ENCODE measurements around the gene CASK. TPM values are rescaled to one million over a fixed set of nuclear protein-coding genes. Genes with fewer than 3 reads are reported as not detected.
A peak's percentile ranks its signal among the peaks of the same experiment; 100 is the strongest.

CASK gene
- total RNA-seq, 1 donor from 2014 or later, result 33.7 TPM

GRCh38 chrX:41530085-41530484 lies 393.3 kb downstream of the CASK start:
- Histone ChIP-seq H3K4me3 (no peak overlapping the region), H3K27ac (no peak overlapping the region), H3K36me3 (peaks cover 4 to 15% of the 10 kb centered on the region in 2 donors), H3K27me3 (no peaks in the 10 kb centered on the region), H3K4me1 (no peaks in the 10 kb centered on the region), H3K9me3 (no peaks in the 10 kb centered on the region)
- DNase-seq (ENCODE audit: low spot score in 2 of 2), result no peak
- intact Hi-C loops (cut with DNase I), result no loop called here
- no peak for TF ChIP-seq CTCF (IDR thresholded peaks at IDR 0.05)

GRCh38 chrX:41529221-41529620 lies 394.1 kb downstream of the CASK start:
- no peaks in the 10 kb centered on the region for H3K27me3 ChIP-seq
- H3K27ac ChIP-seq, result no peak overlapping the region
- no peak for DNase-seq (ENCODE audit: low spot score in 2 of 2)
- intact Hi-C loops (cut with DNase I), result no loop called here
- no peaks in the 10 kb centered on the region for H3K9me3 ChIP-seq
- no peaks in the 10 kb centered on the region for H3K4me1 ChIP-seq
- H3K4me3 ChIP-seq, result no peak overlapping the region
- no peak for TF ChIP-seq CTCF (IDR thresholded peaks at IDR 0.05)
- peaks cover 4 to 15% of the 10 kb centered on the region in 2 donors for H3K36me3 ChIP-seq

- Histone ChIP-seq H3K4me3 (no peak overlapping the region), H3K27ac (no peak overlapping the region), H3K4me1 (no peaks in the 10 kb centered on the region), H3K27me3 (no peaks in the 10 kb centered on the region), H3K36me3 (peaks cover 4 to 15% of the 10 kb centered on the region in 2 donors), H3K9me3 (no peaks in the 10 kb centered on the region)
- no peak for DNase-seq (ENCODE audit: low spot score in 2 of 2)
- intact Hi-C loops (cut with DNase I), result no loop called here
- TF ChIP-seq CTCF (IDR thresholded peaks at IDR 0.05), result no peak
These were observed 394.6 kb downstream of the CASK start for GRCh38 chrX:41528784-41529183.

- no peak overlapping the region for H3K27ac ChIP-seq
- no peaks in the 10 kb centered on the region for H3K27me3 ChIP-seq
These were observed 396.4 kb downstream of the CASK start for GRCh38 chrX:41526925-41527324.

GRCh38 chrX:41526271-41526670 lies 397.1 kb downstream of the CASK start:
- no peak for DNase-seq (ENCODE audit: low spot score in 2 of 2)
- intact Hi-C loops (cut with DNase I), result no loop called here
- no peak overlapping the region for H3K4me3 ChIP-seq

More at GRCh38 chrX:41526925-41527324, 396.4 kb downstream of the CASK start:
- DNase-seq (ENCODE audit: low spot score in 2 of 2), result no peak
- no peaks in the 10 kb centered on the region for H3K4me1 ChIP-seq
- H3K4me3 ChIP-seq, result no peak overlapping the region
- H3K36me3 ChIP-seq, result peaks cover 4 to 15% of the 10 kb centered on the region in 2 donors
- H3K9me3 ChIP-seq, result no peaks in the 10 kb centered on the region
- no peak for TF ChIP-seq CTCF (IDR thresholded peaks at IDR 0.05)
- intact Hi-C loops (cut with DNase I), result no loop called here

More at GRCh38 chrX:41526271-41526670, 397.1 kb downstream of the CASK start:
- Histone ChIP-seq H3K4me1 (no peaks in the 10 kb centered on the region), H3K36me3 (peaks cover 4 to 15% of the 10 kb centered on the region in 2 donors), H3K9me3 (no peaks in the 10 kb centered on the region), H3K27me3 (no peaks in the 10 kb centered on the region), H3K27ac (peak overlapping the region in 1 of 2 donors; percentile 6)
- no peak for TF ChIP-seq CTCF (IDR thresholded peaks at IDR 0.05)

Measured in ascending aorta (tissue), 2 donors.